HL-60/S4 (cell line): Measurements from ENCODE around the gene PRM2.

Source experiments
- in situ Hi-C: fragments of 300-500 bp; cut with MboI; formaldehyde crosslinking; loops from 2 replicates; pipeline ENCODE4 v1.14.3; 2022; ENCODE audit warnings: low sequenced_read_pairs

PRM2 gene

GRCh38 chr16:11264155-11264832 is 12.0 kb downstream of the PRM2 start:
- in situ Hi-C loops: no loop called here

- in situ Hi-C loops: no loop called here
Observed at GRCh38 chr16:11263737-11264136, 12.5 kb downstream of the PRM2 start.

GRCh38 chr16:11262915-11263314 is 13.4 kb downstream of the PRM2 start:
- in situ Hi-C loops: no loop called here

GRCh38 chr16:11260596-11260966 is 15.7 kb downstream of the PRM2 start:
- in situ Hi-C loops: no loop called here

- in situ Hi-C loops: loop anchor here (10.0 kb wide), 1 partner anchor 285 kb away; no protein-coding TSS in a partner anchor
Observed at GRCh38 chr16:11259655-11260595, 16.4 kb downstream of the PRM2 start.

GRCh38 chr16:11258553-11259492 is 17.5 kb downstream of the PRM2 start:
- in situ Hi-C loops: loop anchor here (10.0 kb wide), 1 partner anchor 284 kb away; no protein-coding TSS in a partner anchor

GRCh38 chr16:11257131-11257938 is 18.9 kb downstream of the PRM2 start:
- in situ Hi-C loops: loop anchor here (10.0 kb wide), 1 partner anchor 283 kb away; no protein-coding TSS in a partner anchor

- in situ Hi-C loops: loop anchor here (10.0 kb wide), 1 partner anchor 282 kb away; no protein-coding TSS in a partner anchor
Observed at GRCh38 chr16:11256661-11257130, 19.6 kb downstream of the PRM2 start.

GRCh38 chr16:11255737-11256660 is 20.3 kb downstream of the PRM2 start, which contains the start of gene SOCS1:
SOCS1 (minus strand) TSS chr16:11256204; CDS start chr16:11255478, 726 bp downstream.
- in situ Hi-C loops: loop anchor here (10.0 kb wide), 1 partner anchor 281 kb away; no protein-coding TSS in a partner anchor

- in situ Hi-C loops: loop anchor here (10.0 kb wide), 1 partner anchor 280 kb away; no protein-coding TSS in a partner anchor
Observed at GRCh38 chr16:11254913-11255736, 21.2 kb downstream of the PRM2 start.

- in situ Hi-C loops: loop anchor here (10.0 kb wide), 1 partner anchor 279 kb away; no protein-coding TSS in a partner anchor
Observed at GRCh38 chr16:11253995-11254912, 22.0 kb downstream of the PRM2 start.

- in situ Hi-C loops: loop anchor here (10.0 kb wide), 1 partner anchor 279 kb away; no protein-coding TSS in a partner anchor
Observed at GRCh38 chr16:11253009-11253994, 23.0 kb downstream of the PRM2 start.

- in situ Hi-C loops: loop anchor here (10.0 kb wide), 1 partner anchor 278 kb away; no protein-coding TSS in a partner anchor
Observed at GRCh38 chr16:11252482-11252931, 23.8 kb downstream of the PRM2 start.

- in situ Hi-C loops: loop anchor here (10.0 kb wide), 1 partner anchor 277 kb away; no protein-coding TSS in a partner anchor
Observed at GRCh38 chr16:11251525-11252481, 24.5 kb downstream of the PRM2 start.
